Astrocyte (in vitro differentiated cells and primary cell): ENCODE data around the gene GCM1. TPM values are rescaled to one million over a fixed set of nuclear protein-coding genes. Genes with fewer than 3 reads are reported as not detected.

Experiments used
- DNase-seq: peaks from one replicate; pipeline ENCODE4 v3.0.0-alpha.2; 2010; ENCODE audit warnings: low read depth
- FAIRE-seq: peaks from 2 replicates; lab custom pipeline; 2011; peaks lifted over from hg19 to GRCh38; lab: Jason Lieb, UNC
- H2AFZ ChIP-seq: 2 replicates; pipeline ENCODE4 v1.6.0; 2012; ENCODE audit warnings: low read depth, low read length, inconsistent platforms
- H3K27ac ChIP-seq: 2 replicates; pipeline ENCODE4 v1.5.1; 2011; ENCODE audit warnings: low read depth, low read length, inconsistent platforms
- H3K27me3 ChIP-seq: 2 replicates; pipeline ENCODE4 v1.6.0; 2011; ENCODE audit warnings: low read length, inconsistent platforms; ENCODE audit not compliant: insufficient read depth
- H3K36me3 ChIP-seq: 2 replicates; pipeline ENCODE4 v1.5.1; 2011; ENCODE audit warnings: low read length, inconsistent platforms; ENCODE audit not compliant: insufficient read depth
- H3K4me1 ChIP-seq: 2 replicates; pipeline ENCODE4 v1.5.1; 2011; ENCODE audit warnings: low read length, inconsistent platforms; ENCODE audit not compliant: insufficient read depth
- H3K4me2 ChIP-seq: 2 replicates; pipeline ENCODE4 v1.6.0; 2012; ENCODE audit warnings: low read length, inconsistent platforms
- H3K4me3 ChIP-seq: 2 replicates; pipeline ENCODE4 v1.5.1; 2011; ENCODE audit warnings: low read depth, mild to moderate bottlenecking, low read length, inconsistent platforms; ENCODE audit not compliant: insufficient read depth
- H3K79me2 ChIP-seq: 2 replicates; pipeline ENCODE4 v1.6.0; 2012; ENCODE audit warnings: mild to moderate bottlenecking, low read length, inconsistent platforms; ENCODE audit not compliant: insufficient read depth
- H3K9ac ChIP-seq: 2 replicates; pipeline ENCODE4 v1.6.0; 2012; ENCODE audit warnings: mild to moderate bottlenecking, low read length, inconsistent platforms
- H3K9me3 ChIP-seq: 2 replicates; pipeline ENCODE4 v1.5.1; 2012; ENCODE audit warnings: low read depth, mild to moderate bottlenecking, low read length, inconsistent platforms; ENCODE audit not compliant: insufficient read depth
- H4K20me1 ChIP-seq: 2 replicates; pipeline ENCODE4 v1.6.0; 2012; ENCODE audit warnings: low read length, inconsistent platforms; ENCODE audit not compliant: insufficient read depth
- H3K27ac Mint-ChIP-seq: one replicate; pipeline ENCODE4 v1.8.0; 2021; ENCODE audit warnings: mild to moderate bottlenecking, mixed read lengths; ENCODE audit not compliant: unreplicated experiment
- H3K27me3 Mint-ChIP-seq: one replicate; pipeline ENCODE4 v1.8.0; 2021; ENCODE audit warnings: low read depth, mixed read lengths; ENCODE audit not compliant: unreplicated experiment
- H3K36me3 Mint-ChIP-seq: one replicate; pipeline ENCODE4 v1.8.0; 2021; ENCODE audit warnings: low read depth, mixed read lengths; ENCODE audit not compliant: unreplicated experiment
- H3K4me1 Mint-ChIP-seq: one replicate; pipeline ENCODE4 v1.8.0; 2021; ENCODE audit warnings: low read depth, mixed read lengths; ENCODE audit not compliant: unreplicated experiment
- H3K4me3 Mint-ChIP-seq: one replicate; pipeline ENCODE4 v1.8.0; 2021; ENCODE audit warnings: mild to moderate bottlenecking, moderate library complexity, mixed read lengths; ENCODE audit not compliant: unreplicated experiment
- H3K9me3 Mint-ChIP-seq: one replicate; pipeline ENCODE4 v1.8.0; 2021; ENCODE audit warnings: mild to moderate bottlenecking, mixed read lengths; ENCODE audit not compliant: unreplicated experiment
- EZH2 ChIP-seq: IDR thresholded peaks from 2 replicates; pipeline ENCODE4 v1.6.1; 2012; ENCODE audit warnings: mild to moderate bottlenecking, low read length, inconsistent platforms; ENCODE audit not compliant: insufficient read depth
- total RNA-seq: library from RNA; stranded (reverse); gene quantifications from 2 replicates; pipeline ENCODE4 v1.2.1, GENCODE V29; 2021
- TF ChIP-seq, protein P1 (sequence below): IDR thresholded peaks from 2 replicates; pipeline ENCODE4 v1.5.1; 2011; ENCODE audit warnings: low read depth, mild to moderate bottlenecking, inconsistent platforms, low read length, moderate library complexity; ENCODE audit not compliant: insufficient read depth

Gene GCM1
- total RNA-seq, 1 donor from 2014 or later, result not detected

GRCh38 chr6:53103993-53104675 lies 44.5 kb downstream of the GCM1 start:
- FAIRE-seq, result no peak
- H3K4me3 Mint-ChIP-seq, result no peak overlapping the region
- DNase-seq, result no peak
- peaks cover 2% of the 10 kb centered on the region for H3K36me3 Mint-ChIP-seq
- H3K27ac Mint-ChIP-seq, result no peak overlapping the region
- H4K20me1 ChIP-seq, result no peaks in the 10 kb centered on the region
- no peaks in the 10 kb centered on the region for H3K27me3 Mint-ChIP-seq
- peaks cover 9% of the 10 kb centered on the region for H3K36me3 ChIP-seq
- no peak overlapping the region for H2AFZ ChIP-seq
- no peaks in the 10 kb centered on the region for H3K27me3 ChIP-seq
- no peaks in the 10 kb centered on the region for H3K9me3 Mint-ChIP-seq
- H3K9me3 ChIP-seq, result no peaks in the 10 kb centered on the region
- TF ChIP-seq, protein P1, sequence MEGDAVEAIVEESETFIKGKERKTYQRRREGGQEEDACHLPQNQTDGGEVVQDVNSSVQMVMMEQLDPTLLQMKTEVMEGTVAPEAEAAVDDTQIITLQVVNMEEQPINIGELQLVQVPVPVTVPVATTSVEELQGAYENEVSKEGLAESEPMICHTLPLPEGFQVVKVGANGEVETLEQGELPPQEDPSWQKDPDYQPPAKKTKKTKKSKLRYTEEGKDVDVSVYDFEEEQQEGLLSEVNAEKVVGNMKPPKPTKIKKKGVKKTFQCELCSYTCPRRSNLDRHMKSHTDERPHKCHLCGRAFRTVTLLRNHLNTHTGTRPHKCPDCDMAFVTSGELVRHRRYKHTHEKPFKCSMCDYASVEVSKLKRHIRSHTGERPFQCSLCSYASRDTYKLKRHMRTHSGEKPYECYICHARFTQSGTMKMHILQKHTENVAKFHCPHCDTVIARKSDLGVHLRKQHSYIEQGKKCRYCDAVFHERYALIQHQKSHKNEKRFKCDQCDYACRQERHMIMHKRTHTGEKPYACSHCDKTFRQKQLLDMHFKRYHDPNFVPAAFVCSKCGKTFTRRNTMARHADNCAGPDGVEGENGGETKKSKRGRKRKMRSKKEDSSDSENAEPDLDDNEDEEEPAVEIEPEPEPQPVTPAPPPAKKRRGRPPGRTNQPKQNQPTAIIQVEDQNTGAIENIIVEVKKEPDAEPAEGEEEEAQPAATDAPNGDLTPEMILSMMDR, result peak; percentile 17
- TF ChIP-seq EZH2, result no peak
- H3K4me1 Mint-ChIP-seq, result no peaks in the 10 kb centered on the region
- H3K4me2 ChIP-seq, result no peak overlapping the region
- H3K27ac ChIP-seq, result no peak overlapping the region
- H3K4me1 ChIP-seq, result no peaks in the 10 kb centered on the region
- no peak overlapping the region for H3K9ac ChIP-seq
- H3K79me2 ChIP-seq, result no peaks in the 10 kb centered on the region
- no peak overlapping the region for H3K4me3 ChIP-seq

DNA sequence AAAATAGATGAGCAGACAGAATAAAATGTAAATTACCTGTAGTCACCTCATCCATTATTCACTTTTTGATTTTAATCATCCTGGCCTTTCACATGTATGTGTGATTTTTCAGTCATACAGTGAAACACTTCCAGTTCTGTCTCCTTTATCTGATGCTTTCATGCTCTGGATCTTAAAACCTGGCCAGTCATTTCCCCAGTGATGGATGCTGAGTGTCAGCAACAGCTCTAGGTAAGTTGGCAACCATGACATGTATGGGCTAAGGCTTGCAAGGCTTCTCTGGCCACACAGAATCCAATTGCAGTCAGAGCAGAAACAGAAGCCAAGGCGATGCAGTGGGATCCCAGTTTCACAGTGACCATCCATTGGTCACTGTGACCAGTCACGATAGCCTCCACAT lies 47.6 kb downstream of the GCM1 start:
- no peak for DNase-seq
- Histone ChIP-seq H3K79me2 (no peaks in the 10 kb centered on the region), H3K4me3 (no peak overlapping the region), H3K4me2 (no peak overlapping the region), H3K36me3 (peaks cover 31% of the 10 kb centered on the region), H3K9ac (no peak overlapping the region), H3K4me1 (no peaks in the 10 kb centered on the region), H3K27me3 (no peaks in the 10 kb centered on the region), H2AFZ (no peak overlapping the region), H3K27ac (no peak overlapping the region), H3K9me3 (no peaks in the 10 kb centered on the region), H4K20me1 (no peaks in the 10 kb centered on the region)
- Mint-ChIP-seq H3K9me3 (no peaks in the 10 kb centered on the region), H3K4me3 (no peak overlapping the region), H3K27ac (no peak overlapping the region), H3K36me3 (peaks cover 11% of the 10 kb centered on the region), H3K27me3 (no peaks in the 10 kb centered on the region), H3K4me1 (peaks cover under 1% of the 10 kb centered on the region)
- FAIRE-seq, result no peak
- no peak for TF ChIP-seq EZH2

DNA sequence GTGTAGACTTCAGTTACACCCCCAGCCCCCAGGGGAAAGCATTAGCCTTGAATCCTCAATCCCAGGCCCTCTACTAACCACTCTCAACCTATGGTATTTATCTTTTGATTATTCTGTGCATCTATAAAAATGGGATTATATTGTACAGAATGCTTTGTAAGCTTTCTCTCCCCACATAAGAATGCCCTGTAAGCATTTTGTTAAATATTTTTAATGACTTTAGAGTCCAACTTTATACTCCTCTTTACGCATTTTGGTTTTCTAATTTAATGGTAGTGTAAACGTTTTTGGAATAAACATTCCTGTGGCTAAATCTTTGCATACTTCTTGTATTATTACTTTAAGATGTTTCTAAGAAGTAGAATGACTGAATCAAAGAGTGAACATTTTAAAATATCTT lies 48.1 kb downstream of the GCM1 start:
- no peaks in the 10 kb centered on the region for H3K27me3 ChIP-seq
- no peaks in the 10 kb centered on the region for H3K9me3 ChIP-seq
- TF ChIP-seq, protein P1, result no peak
- TF ChIP-seq EZH2, result no peak
- Mint-ChIP-seq H3K36me3 (peaks cover 14% of the 10 kb centered on the region), H3K27me3 (no peaks in the 10 kb centered on the region), H3K9me3 (no peaks in the 10 kb centered on the region), H3K4me1 (peaks cover 4% of the 10 kb centered on the region), H3K27ac (no peak overlapping the region), H3K4me3 (no peak overlapping the region)
- no peaks in the 10 kb centered on the region for H3K4me1 ChIP-seq
- peaks cover 36% of the 10 kb centered on the region for H3K36me3 ChIP-seq
- DNase-seq (no peak), FAIRE-seq (no peak)
- H3K4me3 ChIP-seq, result no peak overlapping the region
- H2AFZ ChIP-seq, result no peak overlapping the region
- no peak overlapping the region for H3K4me2 ChIP-seq
- H3K9ac ChIP-seq, result no peak overlapping the region
- no peak overlapping the region for H3K27ac ChIP-seq
- no peaks in the 10 kb centered on the region for H3K79me2 ChIP-seq
- no peaks in the 10 kb centered on the region for H4K20me1 ChIP-seq
